ENCODE data around the gene COL3A1. TPM values are rescaled to one million over a fixed set of nuclear protein-coding genes. Genes with fewer than 3 reads are reported as not detected.
A peak's percentile ranks its signal among the peaks of the same experiment; 100 is the strongest.

The COL3A1 gene
- total RNA-seq, 3 donors from 2014 or later, result 98.1 to 303 (median 98.6) TPM

DNA sequence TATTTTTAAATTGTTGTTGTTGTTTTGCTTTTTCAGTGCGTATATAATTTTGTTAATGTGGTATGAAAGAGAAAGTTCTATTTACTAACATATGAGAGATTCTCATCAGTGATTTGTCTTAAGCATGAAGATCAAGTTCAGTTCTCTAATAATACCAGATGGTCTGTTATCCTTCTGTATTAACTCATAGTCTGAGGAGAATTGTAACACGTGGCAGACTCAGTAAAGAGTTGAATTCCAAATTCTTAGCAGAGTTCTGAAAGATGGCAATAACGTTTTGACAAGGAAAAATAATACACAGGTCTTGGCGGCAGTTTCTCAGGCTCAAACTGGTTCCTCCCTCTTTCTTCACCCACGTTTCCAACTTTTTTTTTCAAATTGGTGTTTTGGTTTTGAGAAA is 17.2 kb upstream of the COL3A1 start:
- no peaks in the 10 kb centered on the region for H3K36me3 ChIP-seq
- no peak for DNase-seq (ENCODE audit: low spot score in 2 of 2)
- intact Hi-C loops (cut with DNase I; ENCODE audit: low total_unique reads), result no loop called here
- H3K9me3 ChIP-seq, result no peaks in the 10 kb centered on the region
- H3K27me3 ChIP-seq, result no peaks in the 10 kb centered on the region
- no peak overlapping the region for H3K27ac ChIP-seq
- TF ChIP-seq, protein P1, sequence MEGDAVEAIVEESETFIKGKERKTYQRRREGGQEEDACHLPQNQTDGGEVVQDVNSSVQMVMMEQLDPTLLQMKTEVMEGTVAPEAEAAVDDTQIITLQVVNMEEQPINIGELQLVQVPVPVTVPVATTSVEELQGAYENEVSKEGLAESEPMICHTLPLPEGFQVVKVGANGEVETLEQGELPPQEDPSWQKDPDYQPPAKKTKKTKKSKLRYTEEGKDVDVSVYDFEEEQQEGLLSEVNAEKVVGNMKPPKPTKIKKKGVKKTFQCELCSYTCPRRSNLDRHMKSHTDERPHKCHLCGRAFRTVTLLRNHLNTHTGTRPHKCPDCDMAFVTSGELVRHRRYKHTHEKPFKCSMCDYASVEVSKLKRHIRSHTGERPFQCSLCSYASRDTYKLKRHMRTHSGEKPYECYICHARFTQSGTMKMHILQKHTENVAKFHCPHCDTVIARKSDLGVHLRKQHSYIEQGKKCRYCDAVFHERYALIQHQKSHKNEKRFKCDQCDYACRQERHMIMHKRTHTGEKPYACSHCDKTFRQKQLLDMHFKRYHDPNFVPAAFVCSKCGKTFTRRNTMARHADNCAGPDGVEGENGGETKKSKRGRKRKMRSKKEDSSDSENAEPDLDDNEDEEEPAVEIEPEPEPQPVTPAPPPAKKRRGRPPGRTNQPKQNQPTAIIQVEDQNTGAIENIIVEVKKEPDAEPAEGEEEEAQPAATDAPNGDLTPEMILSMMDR (IDR thresholded peaks at IDR 0.05), result no peak
- TF ChIP-seq POLR2AphosphoS5 (IDR thresholded peaks at IDR 0.05) (no peak), POLR2A (IDR thresholded peaks at IDR 0.05) (no peak)
- no peaks in the 10 kb centered on the region for H3K4me1 ChIP-seq
- H3K4me3 ChIP-seq, result no peak overlapping the region

DNA sequence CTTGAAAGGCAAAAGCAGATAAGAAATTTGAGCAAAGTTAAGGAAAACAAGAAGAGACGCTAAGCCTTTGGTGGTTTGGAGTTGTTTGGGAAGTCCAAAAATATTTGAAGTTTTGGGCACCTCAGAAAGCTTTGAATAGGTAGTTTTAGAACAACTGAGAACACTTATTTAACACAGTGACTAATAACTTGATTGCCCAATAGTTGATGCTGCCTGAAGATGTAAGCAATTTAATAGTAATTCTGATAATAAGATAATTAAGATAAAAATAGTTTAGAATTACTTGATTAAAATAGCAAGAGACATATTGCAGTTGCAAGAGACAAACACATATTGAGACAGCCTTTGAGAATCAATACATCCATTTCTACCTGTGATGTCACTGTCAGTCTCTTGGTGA is 16.5 kb upstream of the COL3A1 start:
- H3K9me3 ChIP-seq, result no peaks in the 10 kb centered on the region
- TF ChIP-seq POLR2A (IDR thresholded peaks at IDR 0.05) (no peak), POLR2AphosphoS5 (IDR thresholded peaks at IDR 0.05) (no peak)
- TF ChIP-seq, protein P1 (IDR thresholded peaks at IDR 0.05), result no peak
- no peak for DNase-seq (ENCODE audit: low spot score in 2 of 2)
- H3K27ac ChIP-seq, result no peak overlapping the region
- no peak overlapping the region for H3K4me3 ChIP-seq
- no peaks in the 10 kb centered on the region for H3K4me1 ChIP-seq
- intact Hi-C loops (cut with DNase I; ENCODE audit: low total_unique reads), result no loop called here
- no peaks in the 10 kb centered on the region for H3K36me3 ChIP-seq
- H3K27me3 ChIP-seq, result no peaks in the 10 kb centered on the region

DNA sequence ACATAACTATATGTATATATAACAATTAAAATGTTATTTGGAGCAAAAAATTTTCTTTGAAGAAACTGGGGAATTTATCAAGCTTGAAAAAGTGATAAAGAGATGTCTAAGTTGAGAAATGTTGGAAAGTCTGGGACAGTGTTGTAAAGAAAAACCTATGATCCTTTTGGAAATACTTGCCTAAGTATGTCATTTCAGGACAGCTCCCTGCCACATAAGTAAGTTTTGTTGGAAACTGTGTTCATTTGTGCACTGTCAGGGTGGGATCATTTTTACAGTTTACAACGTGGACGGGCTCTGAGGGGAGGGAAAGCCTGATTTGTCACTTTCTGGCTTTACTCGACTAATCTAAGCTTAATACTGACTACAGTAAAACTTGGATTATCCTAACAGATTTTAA is 10.4 kb upstream of the COL3A1 start:
- no peaks in the 10 kb centered on the region for H3K9me3 ChIP-seq
- H3K27ac ChIP-seq, result no peak overlapping the region
- intact Hi-C loops (cut with DNase I; ENCODE audit: low total_unique reads), result no loop called here
- no peaks in the 10 kb centered on the region for H3K36me3 ChIP-seq
- no peak overlapping the region for H3K4me3 ChIP-seq
- DNase-seq (ENCODE audit: low spot score in 2 of 2), result no peak
- no peaks in the 10 kb centered on the region for H3K4me1 ChIP-seq
- TF ChIP-seq POLR2A (IDR thresholded peaks at IDR 0.05) (no peak), POLR2AphosphoS5 (IDR thresholded peaks at IDR 0.05) (no peak)
- TF ChIP-seq, protein P1 (IDR thresholded peaks at IDR 0.05), result no peak
- no peaks in the 10 kb centered on the region for H3K27me3 ChIP-seq

DNA sequence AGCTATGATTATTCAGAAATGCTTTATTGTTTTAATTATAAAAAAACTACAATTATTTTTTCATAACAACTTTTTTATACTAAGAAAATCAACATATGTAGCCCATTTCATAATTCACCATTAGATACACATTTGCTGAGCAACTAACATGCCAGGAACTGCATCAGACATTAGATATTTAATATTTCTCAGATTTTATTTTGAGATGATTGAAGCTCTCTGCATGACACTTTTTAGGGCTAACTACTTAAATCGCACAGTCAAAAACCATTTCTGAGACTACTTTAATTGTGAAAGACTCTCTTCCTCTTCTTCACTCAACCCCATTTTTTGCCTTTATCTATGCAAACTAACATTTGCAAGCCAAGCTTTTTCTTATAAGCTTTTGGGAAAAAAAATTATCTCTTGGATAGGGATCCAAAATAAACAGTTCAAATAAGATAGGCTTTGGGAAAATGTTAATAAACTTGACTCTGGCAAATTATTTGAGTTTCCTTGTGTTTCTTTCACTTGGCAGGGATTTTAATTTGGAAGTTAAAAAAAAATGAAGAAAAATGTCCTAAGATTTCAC is 9.1 kb upstream of the COL3A1 start:
- Histone ChIP-seq H3K9me3 (no peaks in the 10 kb centered on the region), H3K27ac (no peak overlapping the region), H3K36me3 (no peaks in the 10 kb centered on the region), H3K4me3 (no peak overlapping the region), H3K27me3 (no peaks in the 10 kb centered on the region), H3K4me1 (no peaks in the 10 kb centered on the region)
- intact Hi-C loops (cut with DNase I; ENCODE audit: low total_unique reads), result no loop called here
- TF ChIP-seq POLR2A (IDR thresholded peaks at IDR 0.05) (no peak), POLR2AphosphoS5 (IDR thresholded peaks at IDR 0.05) (no peak)
- TF ChIP-seq, protein P1 (IDR thresholded peaks at IDR 0.05), result no peak
- no peak for DNase-seq (ENCODE audit: low spot score in 2 of 2)

DNA sequence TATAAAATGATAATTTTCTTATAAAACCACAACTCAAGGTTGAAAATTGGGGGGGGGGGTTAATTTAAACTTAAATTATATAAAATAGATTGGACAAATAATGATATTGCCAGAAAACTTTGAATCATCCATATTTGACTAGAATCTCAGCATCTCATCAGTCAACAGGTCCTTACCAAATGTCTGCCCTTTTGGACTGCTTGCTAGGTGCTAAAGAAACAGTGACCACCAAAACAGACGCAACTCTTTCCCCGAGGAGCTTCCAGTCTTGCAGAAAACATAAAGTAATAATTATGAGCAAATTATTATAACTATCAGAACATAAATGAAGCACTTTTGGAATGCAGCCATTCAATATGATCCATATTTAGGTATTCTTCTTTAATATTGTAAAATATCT is 8.6 kb upstream of the COL3A1 start:
- no peaks in the 10 kb centered on the region for H3K27me3 ChIP-seq
- no peaks in the 10 kb centered on the region for H3K36me3 ChIP-seq
- no peaks in the 10 kb centered on the region for H3K9me3 ChIP-seq
- DNase-seq (ENCODE audit: low spot score in 2 of 2), result no peak
- H3K27ac ChIP-seq, result peak overlapping the region in 1 of 2 donors; percentile 64
- H3K4me1 ChIP-seq, result no peaks in the 10 kb centered on the region
- TF ChIP-seq POLR2A (IDR thresholded peaks at IDR 0.05) (no peak), POLR2AphosphoS5 (IDR thresholded peaks at IDR 0.05) (no peak)
- TF ChIP-seq, protein P1 (IDR thresholded peaks at IDR 0.05), result no peak
- intact Hi-C loops (cut with DNase I; ENCODE audit: low total_unique reads), result no loop called here
- H3K4me3 ChIP-seq, result no peak overlapping the region

All from breast epithelium (tissue), 4 donors.